NCI-H146 treated with DMSO at 0.1 percent for 48 hours (cell line): Measurements from ENCODE around the gene MTFR2.

Source experiments
- DNase-seq: peaks from one replicate; lab custom pipeline; 2025; ENCODE audit not compliant: unreplicated experiment; lab: John Stamatoyannopoulos, UW

Gene MTFR2

GRCh38 chr6:136249811-136250685, at the start of gene MTFR2:
TSS of gene MTFR2 (minus strand) at chr6:136250311. CDS start at chr6:136249099, 1,212 bp downstream.
- peak; percentile 97 for DNase-seq

GRCh38 chr6:136294621-136295020, 44.5 kb upstream of the MTFR2 start:
- no peak for DNase-seq

GRCh38 chr6:136290410-136291010, 40.4 kb upstream of the MTFR2 start:
- DNase-seq: peak; percentile 86

GRCh38 chr6:136289579-136290409, 39.7 kb upstream of the MTFR2 start, which contains the start of gene BCLAF1:
TSS of gene BCLAF1 (minus strand) at chr6:136289846. CDS start at chr6:136279866, 9,980 bp downstream.
- peak; percentile 100 for DNase-seq

GRCh38 chr6:136289327-136289578, 39.1 kb upstream of the MTFR2 start:
- peak; percentile 92 for DNase-seq

GRCh38 chr6:136288566-136289326, 38.6 kb upstream of the MTFR2 start:
- DNase-seq: peak; percentile 92

- DNase-seq: no peak
These were observed 34.8 kb upstream of the MTFR2 start for GRCh38 chr6:136284909-136285308.

GRCh38 chr6:136282906-136283305, 32.8 kb upstream of the MTFR2 start:
- DNase-seq: no peak

- DNase-seq: no peak
These were observed 30.0 kb upstream of the MTFR2 start for GRCh38 chr6:136280032-136280609.

GRCh38 chr6:136274062-136274461, 24.0 kb upstream of the MTFR2 start:
- DNase-seq: no peak

- no peak for DNase-seq
These were observed 15.0 kb upstream of the MTFR2 start for GRCh38 chr6:136265101-136265500.

GRCh38 chr6:136262940-136263339, 12.8 kb upstream of the MTFR2 start:
- no peak for DNase-seq

GRCh38 chr6:136254851-136255466, 4.8 kb upstream of the MTFR2 start:
- DNase-seq: no peak

GRCh38 chr6:136253734-136254133, 3.6 kb upstream of the MTFR2 start:
- DNase-seq: no peak

- DNase-seq: no peak
These were observed 2.3 kb upstream of the MTFR2 start for GRCh38 chr6:136252441-136252840.

GRCh38 chr6:136251394-136251793, 1.3 kb upstream of the MTFR2 start:
- DNase-seq: no peak

GRCh38 chr6:136250686-136251008, 536 bp upstream of the MTFR2 start:
- DNase-seq: no peak

GRCh38 chr6:136249336-136249735, 775 bp downstream of the MTFR2 start:
- no peak for DNase-seq

- no peak for DNase-seq
These were observed 6.0 kb downstream of the MTFR2 start for GRCh38 chr6:136244061-136244616.
